Neural cell (in vitro differentiated cells): Measurements from ENCODE around the gene CLEC18C.

ENCODE experiments used
- CTCF ChIP-seq: fragments of 450-650 bp; IDR thresholded peaks from 2 replicates; pipeline ENCODE4 v1.5.1; 2014; ENCODE audit warnings: antibody characterized with exemption, mild to moderate bottlenecking, moderate library complexity; ENCODE audit not compliant: poor library complexity, severe bottlenecking
- EP300 ChIP-seq: fragments of 450-650 bp; conservative IDR thresholded peaks from 2 replicates; pipeline ENCODE4 v1.6.1; 2014; ENCODE audit warnings: antibody characterized with exemption, mild to moderate bottlenecking, moderate library complexity; ENCODE audit not compliant: poor library complexity, severe bottlenecking
- EZH2 ChIP-seq: fragments of 200-600, 300-800 bp; shearing (Covaris generic), sonication (generic); IDR thresholded peaks from 2 replicates; pipeline ENCODE4 v1.6.1; 2014; ENCODE audit warnings: antibody characterized with exemption, low read length, borderline replicate concordance, mild to moderate bottlenecking; ENCODE audit not compliant: insufficient read depth, poor library complexity, severe bottlenecking
- MXI1 ChIP-seq: fragments of 450-650 bp; conservative IDR thresholded peaks from 2 replicates; pipeline ENCODE4 v1.6.1; 2014; ENCODE audit warnings: antibody characterized with exemption, mild to moderate bottlenecking; ENCODE audit not compliant: poor library complexity, severe bottlenecking
- RAD21 ChIP-seq: fragments of 450-650 bp; conservative IDR thresholded peaks from 2 replicates; pipeline ENCODE4 v1.6.1; 2014; ENCODE audit warnings: antibody characterized with exemption, mild to moderate bottlenecking, moderate library complexity
- REST ChIP-seq: IDR thresholded peaks from 2 replicates; pipeline ENCODE4 v1.6.1; 2012; ENCODE audit warnings: borderline replicate concordance
- SMC3 ChIP-seq: fragments of 450-650 bp; conservative IDR thresholded peaks from 2 replicates; pipeline ENCODE4 v1.6.1; 2014; ENCODE audit warnings: antibody characterized with exemption, mild to moderate bottlenecking, moderate library complexity; ENCODE audit not compliant: poor library complexity
- TAF1 ChIP-seq: IDR thresholded peaks from 2 replicates; pipeline ENCODE4 v1.6.1; 2012; ENCODE audit warnings: low read depth

DNA sequence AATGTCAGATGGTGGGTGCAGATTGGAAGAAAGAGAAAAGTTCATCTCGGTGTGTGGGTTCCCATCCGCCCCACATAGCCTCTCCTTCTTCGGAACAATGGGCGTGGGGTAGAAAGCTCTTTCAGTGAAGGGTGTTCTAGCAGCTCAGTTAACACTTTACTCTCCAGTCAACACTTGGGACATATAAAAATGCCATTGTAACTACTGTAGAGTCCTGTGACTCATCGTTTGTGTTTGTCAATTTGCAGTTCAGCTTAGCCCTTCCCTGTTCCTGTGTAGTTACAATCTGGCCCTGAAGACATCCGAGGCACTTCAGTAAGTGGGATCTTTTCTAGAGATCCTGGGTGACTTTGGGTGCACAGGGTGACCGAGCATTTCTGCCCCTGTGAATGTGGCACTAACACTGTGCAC lies 11.5 kb upstream of the CLEC18C start:
- TF ChIP-seq CTCF (no peak), SMC3 (no peak), MXI1 (no peak), REST (no peak), RAD21 (no peak), EZH2 (no peak), EP300 (no peak), TAF1 (no peak)
